ENCODE measurements around the gene SND1. TPM values are rescaled to one million over a fixed set of nuclear protein-coding genes. Genes with fewer than 3 reads are reported as not detected.

Gene SND1
- total RNA-seq, 1 experiment from 2014 or later, result 104 TPM

DNA sequence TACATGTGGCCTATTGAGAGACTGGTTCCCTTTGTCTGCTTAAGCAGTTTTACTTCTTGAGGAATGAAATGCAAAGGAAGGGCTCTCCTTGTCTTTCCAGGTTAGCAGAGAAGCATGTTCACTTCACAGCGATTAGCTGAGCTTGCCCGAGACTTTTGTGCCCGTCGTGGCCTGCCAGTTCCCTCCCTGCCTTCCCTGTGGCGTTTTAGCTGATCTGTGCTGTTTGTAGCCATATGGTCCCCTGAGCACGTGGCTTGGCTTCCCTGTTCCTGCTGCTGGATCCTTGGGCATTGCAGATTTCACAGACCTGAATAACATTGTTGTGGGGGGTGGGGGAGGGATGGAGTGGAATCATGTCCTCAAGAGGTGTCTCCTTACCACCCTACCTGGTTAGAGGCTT lies 61.8 kb downstream of the SND1 start:
- H3K9ac ChIP-seq (ENCODE audit: low read length), result no peak overlapping the region
- no peak for DNase-seq
- H2AFZ ChIP-seq (ENCODE audit: low read length), result no peak overlapping the region
- H3K27me3 ChIP-seq (ENCODE audit: low read length), result no peaks in the 10 kb centered on the region
- H3K9me3 ChIP-seq (ENCODE audit: low read length), result peaks cover 7% of the 10 kb centered on the region
- no peak overlapping the region for H3K4me3 ChIP-seq (ENCODE audit: low read length)
- peaks cover 69% of the 10 kb centered on the region for H3K36me3 ChIP-seq (ENCODE audit: insufficient read depth, low read length)
- H3K4me2 ChIP-seq (ENCODE audit: low read depth, low read length, poor library complexity, severe bottlenecking), result no peak overlapping the region
- H3K79me2 ChIP-seq (ENCODE audit: low read length), result peaks cover 97% of the 10 kb centered on the region
- H3K9me2 ChIP-seq (replicated peaks; ENCODE audit: insufficient read depth, low read length), result no peaks in the 10 kb centered on the region
- H4K20me1 ChIP-seq (ENCODE audit: insufficient read depth, low read depth, low read length), result no peaks in the 10 kb centered on the region
- H3K27ac ChIP-seq (ENCODE audit: low read length), result no peak overlapping the region
- peaks cover 24% of the 10 kb centered on the region for H3K4me1 ChIP-seq (ENCODE audit: low read length)

DNA sequence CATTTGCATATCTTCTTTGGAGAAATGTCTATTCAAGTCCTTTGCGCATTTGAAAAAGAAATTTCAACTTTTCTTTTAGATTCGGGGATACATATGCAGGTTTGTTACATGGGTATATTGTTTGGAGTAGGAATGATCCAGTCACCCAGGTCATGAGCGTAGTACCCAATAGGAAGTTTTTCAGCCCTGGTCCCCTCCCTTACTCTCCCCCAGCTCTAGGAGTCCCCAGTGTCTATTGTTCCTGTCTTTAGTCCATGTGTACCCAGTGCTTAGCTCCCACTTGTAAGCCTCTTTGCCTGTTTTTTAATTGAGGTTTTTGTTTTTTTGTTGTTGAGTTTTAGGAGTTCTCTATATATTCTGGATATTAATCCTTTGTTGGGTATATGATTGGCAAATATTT lies 63.3 kb downstream of the SND1 start:
- Histone ChIP-seq H3K4me2 (ENCODE audit: low read depth, low read length, poor library complexity, severe bottlenecking) (no peak overlapping the region), H3K27me3 (ENCODE audit: low read length) (no peaks in the 10 kb centered on the region), H4K20me1 (ENCODE audit: insufficient read depth, low read depth, low read length) (no peaks in the 10 kb centered on the region), H2AFZ (ENCODE audit: low read length) (no peak overlapping the region), H3K9me3 (ENCODE audit: low read length) (peaks cover 7% of the 10 kb centered on the region), H3K4me1 (ENCODE audit: low read length) (peaks cover 15% of the 10 kb centered on the region), H3K36me3 (ENCODE audit: insufficient read depth, low read length) (peaks cover 57% of the 10 kb centered on the region), H3K27ac (ENCODE audit: low read length) (no peak overlapping the region), H3K9ac (ENCODE audit: low read length) (no peak overlapping the region), H3K9me2 (replicated peaks; ENCODE audit: insufficient read depth, low read length) (no peaks in the 10 kb centered on the region), H3K79me2 (ENCODE audit: low read length) (peaks cover 97% of the 10 kb centered on the region), H3K4me3 (ENCODE audit: low read length) (no peak overlapping the region)
- DNase-seq, result no peak

DNA sequence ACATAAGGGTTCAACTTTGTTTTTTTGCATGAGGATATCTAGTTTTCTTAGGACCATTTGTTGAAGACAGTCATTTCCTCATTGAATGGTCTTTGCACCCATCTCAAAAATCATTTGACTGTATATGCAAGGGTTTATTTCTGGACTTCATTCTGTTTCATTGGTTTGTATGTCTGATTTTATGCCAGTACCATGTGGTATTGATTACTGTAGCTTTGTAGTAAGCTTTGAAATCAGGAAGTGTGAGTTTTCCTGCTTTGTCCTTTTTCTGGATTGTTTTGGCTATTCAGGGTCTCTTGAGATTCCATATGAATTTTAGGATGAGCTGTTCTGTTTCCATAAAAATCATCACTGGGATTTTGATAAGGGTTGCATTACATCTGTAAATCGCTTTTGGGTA lies 63.9 kb downstream of the SND1 start:
- no peaks in the 10 kb centered on the region for H3K9me2 ChIP-seq (replicated peaks; ENCODE audit: insufficient read depth, low read length)
- no peaks in the 10 kb centered on the region for H4K20me1 ChIP-seq (ENCODE audit: insufficient read depth, low read depth, low read length)

DNA sequence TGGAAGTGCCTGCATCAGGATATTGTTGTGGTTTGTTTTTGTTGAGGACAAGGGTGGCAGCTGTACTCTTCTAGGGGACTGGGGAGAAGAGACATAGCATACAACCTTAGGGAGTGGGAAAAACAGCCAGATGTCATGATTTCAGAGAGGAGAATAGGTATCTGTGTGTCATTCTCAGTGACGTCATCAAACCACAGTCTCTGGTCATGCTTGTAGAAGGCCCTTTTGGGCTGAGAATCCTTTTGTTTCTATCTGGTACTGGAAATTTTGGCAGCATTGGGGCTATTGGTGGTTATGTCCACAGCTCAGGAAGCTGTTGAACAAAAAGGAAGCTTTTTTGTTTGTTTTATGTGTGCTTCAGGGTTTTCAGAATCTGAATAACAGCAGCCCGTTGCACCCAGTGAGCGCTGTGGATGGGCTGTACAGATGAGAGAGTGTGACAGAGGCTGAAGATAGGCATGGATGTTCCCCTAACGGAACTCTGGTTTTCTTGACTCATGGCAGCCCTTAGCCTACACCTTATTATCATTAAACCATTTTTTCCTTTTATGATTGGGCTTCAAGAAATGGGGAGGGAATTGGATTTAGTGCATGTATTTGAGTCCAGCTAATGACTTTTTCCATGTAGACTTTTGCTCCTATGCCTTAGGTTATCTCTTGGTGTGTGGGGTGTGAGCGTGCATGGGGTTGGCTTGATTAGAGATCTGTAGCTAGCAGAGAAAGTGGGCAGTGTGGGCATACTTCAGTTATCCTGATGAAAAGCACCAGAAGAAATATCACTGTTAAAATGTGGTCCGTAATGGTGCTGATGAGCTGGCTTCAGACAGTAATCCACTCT lies 65.7 kb downstream of the SND1 start:
- H4K20me1 ChIP-seq (ENCODE audit: insufficient read depth, low read depth, low read length), result no peaks in the 10 kb centered on the region
- H3K27ac ChIP-seq (ENCODE audit: low read length), result no peak overlapping the region
- H3K36me3 ChIP-seq (ENCODE audit: insufficient read depth, low read length), result peaks cover 50% of the 10 kb centered on the region
- no peak for DNase-seq
- no peaks in the 10 kb centered on the region for H3K9me3 ChIP-seq (ENCODE audit: low read length)
- peaks cover 14% of the 10 kb centered on the region for H3K4me1 ChIP-seq (ENCODE audit: low read length)
- no peak overlapping the region for H3K4me3 ChIP-seq (ENCODE audit: low read length)
- H3K4me2 ChIP-seq (ENCODE audit: low read depth, low read length, poor library complexity, severe bottlenecking), result no peak overlapping the region
- H3K9me2 ChIP-seq (replicated peaks; ENCODE audit: insufficient read depth, low read length), result no peaks in the 10 kb centered on the region
- H3K9ac ChIP-seq (ENCODE audit: low read length), result no peak overlapping the region
- H3K27me3 ChIP-seq (ENCODE audit: low read length), result no peaks in the 10 kb centered on the region
- peaks cover 92% of the 10 kb centered on the region for H3K79me2 ChIP-seq (ENCODE audit: low read length)
- no peak overlapping the region for H2AFZ ChIP-seq (ENCODE audit: low read length)

More for the DNA sequence above, 63.9 kb downstream of the SND1 start:
- peaks cover 14% of the 10 kb centered on the region for H3K4me1 ChIP-seq (ENCODE audit: low read length)
- H3K4me3 ChIP-seq (ENCODE audit: low read length), result no peak overlapping the region
- DNase-seq, result no peak
- peaks cover 6% of the 10 kb centered on the region for H3K9me3 ChIP-seq (ENCODE audit: low read length)
- no peak overlapping the region for H3K9ac ChIP-seq (ENCODE audit: low read length)
- peaks cover 57% of the 10 kb centered on the region for H3K36me3 ChIP-seq (ENCODE audit: insufficient read depth, low read length)
- no peak overlapping the region for H2AFZ ChIP-seq (ENCODE audit: low read length)
- H3K79me2 ChIP-seq (ENCODE audit: low read length), result peaks cover 98% of the 10 kb centered on the region
- H3K27me3 ChIP-seq (ENCODE audit: low read length), result no peaks in the 10 kb centered on the region
- H3K27ac ChIP-seq (ENCODE audit: low read length), result no peak overlapping the region
- no peak overlapping the region for H3K4me2 ChIP-seq (ENCODE audit: low read depth, low read length, poor library complexity, severe bottlenecking)

DNA sequence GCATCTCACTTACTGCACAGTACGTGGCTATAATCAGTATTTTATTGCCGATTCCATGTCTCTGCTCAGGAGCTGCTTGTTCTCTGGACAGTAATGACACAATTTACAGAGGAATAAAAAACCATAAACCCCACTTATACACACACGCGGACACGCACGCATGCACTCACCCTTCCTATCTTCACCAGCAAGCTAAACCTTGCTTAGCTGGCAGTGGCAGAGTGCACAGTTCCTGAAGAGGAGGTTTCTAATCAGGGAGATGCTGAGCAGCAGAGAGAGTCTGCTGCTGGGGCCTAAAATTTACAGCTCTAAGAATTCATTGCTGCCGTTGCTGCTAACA lies 66.3 kb downstream of the SND1 start:
- no peaks in the 10 kb centered on the region for H4K20me1 ChIP-seq (ENCODE audit: insufficient read depth, low read depth, low read length)
- peaks cover 47% of the 10 kb centered on the region for H3K36me3 ChIP-seq (ENCODE audit: insufficient read depth, low read length)

DNA sequence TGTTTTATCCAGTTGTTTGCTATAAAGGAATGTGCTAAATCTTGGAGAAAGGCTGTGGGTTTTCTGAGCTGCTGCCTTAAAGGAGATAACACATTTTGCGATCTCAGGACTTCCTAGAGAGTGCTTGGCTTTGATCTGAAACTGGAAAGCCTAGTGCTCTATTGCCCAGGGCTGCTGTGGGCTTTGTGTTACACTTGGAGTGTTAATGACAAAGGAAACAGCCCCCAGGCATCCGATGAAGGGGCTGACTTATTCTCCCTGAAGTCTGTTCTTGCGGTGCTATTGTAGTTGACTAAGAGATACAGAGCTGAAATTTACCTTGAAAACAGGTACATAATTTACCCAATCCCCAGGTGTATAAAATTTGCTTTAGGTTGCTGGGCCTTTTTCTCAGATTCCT lies 74.5 kb downstream of the SND1 start:
- Histone ChIP-seq H3K9me2 (replicated peaks; ENCODE audit: insufficient read depth, low read length) (no peaks in the 10 kb centered on the region), H2AFZ (ENCODE audit: low read length) (no peak overlapping the region), H3K79me2 (ENCODE audit: low read length) (peaks cover 88% of the 10 kb centered on the region), H3K9me3 (ENCODE audit: low read length) (no peaks in the 10 kb centered on the region), H3K36me3 (ENCODE audit: insufficient read depth, low read length) (peaks cover 20% of the 10 kb centered on the region; the same call in 1 of the 2 replicates), H3K9ac (ENCODE audit: low read length) (no peak overlapping the region), H4K20me1 (ENCODE audit: insufficient read depth, low read depth, low read length) (no peaks in the 10 kb centered on the region), H3K27me3 (ENCODE audit: low read length) (no peaks in the 10 kb centered on the region), H3K27ac (ENCODE audit: low read length) (no peak overlapping the region), H3K4me2 (ENCODE audit: low read depth, low read length, poor library complexity, severe bottlenecking) (no peak overlapping the region), H3K4me3 (ENCODE audit: low read length) (no peak overlapping the region), H3K4me1 (ENCODE audit: low read length) (peaks cover 2% of the 10 kb centered on the region)
- DNase-seq, result no peak

More for the DNA sequence above, 66.3 kb downstream of the SND1 start:
- DNase-seq, result no peak
- no peak overlapping the region for H2AFZ ChIP-seq (ENCODE audit: low read length)
- no peak overlapping the region for H3K9ac ChIP-seq (ENCODE audit: low read length)
- no peaks in the 10 kb centered on the region for H3K27me3 ChIP-seq (ENCODE audit: low read length)
- H3K4me3 ChIP-seq (ENCODE audit: low read length), result no peak overlapping the region
- peaks cover 14% of the 10 kb centered on the region for H3K4me1 ChIP-seq (ENCODE audit: low read length)
- peaks cover 92% of the 10 kb centered on the region for H3K79me2 ChIP-seq (ENCODE audit: low read length)
- no peak overlapping the region for H3K27ac ChIP-seq (ENCODE audit: low read length)
- no peaks in the 10 kb centered on the region for H3K9me3 ChIP-seq (ENCODE audit: low read length)
- no peaks in the 10 kb centered on the region for H3K9me2 ChIP-seq (replicated peaks; ENCODE audit: insufficient read depth, low read length)
- H3K4me2 ChIP-seq (ENCODE audit: low read depth, low read length, poor library complexity, severe bottlenecking), result no peak overlapping the region

DNA sequence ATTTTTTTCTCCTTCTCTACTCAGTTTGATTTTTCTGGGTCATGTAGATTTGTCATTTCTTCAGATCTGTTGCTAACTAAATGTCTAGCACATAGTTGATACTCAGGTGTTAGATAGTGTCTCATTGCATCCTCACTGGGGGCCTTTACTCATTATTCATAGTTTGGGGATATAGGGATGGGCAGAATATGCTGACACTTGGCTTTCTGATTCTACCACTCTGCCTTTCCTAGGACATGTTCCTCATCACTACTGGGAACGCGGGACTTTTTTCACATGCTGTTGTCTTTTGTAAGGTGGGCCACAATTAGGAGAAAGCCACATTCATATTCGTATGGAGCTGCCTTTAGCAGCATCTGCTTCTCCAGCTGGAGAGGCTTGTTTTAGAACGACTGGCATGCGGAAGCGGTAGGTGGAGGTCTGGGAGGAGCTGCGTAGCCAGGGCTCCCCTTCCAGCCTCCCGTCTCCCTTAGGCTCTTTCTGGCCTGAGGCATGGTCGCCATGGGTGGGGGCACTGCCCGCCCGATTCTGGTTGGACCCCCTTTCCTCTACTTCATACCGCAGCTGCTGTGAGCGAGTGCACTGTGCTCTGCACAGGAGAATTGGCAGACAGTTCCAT lies 78.8 kb downstream of the SND1 start:
- DNase-seq, result no peak
- Histone ChIP-seq H3K9ac (ENCODE audit: low read length) (no peak overlapping the region), H3K36me3 (ENCODE audit: insufficient read depth, low read length) (peaks cover 15% of the 10 kb centered on the region; the same call in 1 of the 2 replicates), H2AFZ (ENCODE audit: low read length) (no peak overlapping the region), H3K79me2 (ENCODE audit: low read length) (peaks cover 92% of the 10 kb centered on the region), H3K4me2 (ENCODE audit: low read depth, low read length, poor library complexity, severe bottlenecking) (no peak overlapping the region), H3K27me3 (ENCODE audit: low read length) (no peaks in the 10 kb centered on the region), H3K9me2 (replicated peaks; ENCODE audit: insufficient read depth, low read length) (no peaks in the 10 kb centered on the region), H3K4me3 (ENCODE audit: low read length) (no peak overlapping the region), H4K20me1 (ENCODE audit: insufficient read depth, low read depth, low read length) (no peaks in the 10 kb centered on the region), H3K27ac (ENCODE audit: low read length) (no peak overlapping the region), H3K4me1 (ENCODE audit: low read length) (peaks cover 28% of the 10 kb centered on the region), H3K9me3 (ENCODE audit: low read length) (no peaks in the 10 kb centered on the region)

DNA sequence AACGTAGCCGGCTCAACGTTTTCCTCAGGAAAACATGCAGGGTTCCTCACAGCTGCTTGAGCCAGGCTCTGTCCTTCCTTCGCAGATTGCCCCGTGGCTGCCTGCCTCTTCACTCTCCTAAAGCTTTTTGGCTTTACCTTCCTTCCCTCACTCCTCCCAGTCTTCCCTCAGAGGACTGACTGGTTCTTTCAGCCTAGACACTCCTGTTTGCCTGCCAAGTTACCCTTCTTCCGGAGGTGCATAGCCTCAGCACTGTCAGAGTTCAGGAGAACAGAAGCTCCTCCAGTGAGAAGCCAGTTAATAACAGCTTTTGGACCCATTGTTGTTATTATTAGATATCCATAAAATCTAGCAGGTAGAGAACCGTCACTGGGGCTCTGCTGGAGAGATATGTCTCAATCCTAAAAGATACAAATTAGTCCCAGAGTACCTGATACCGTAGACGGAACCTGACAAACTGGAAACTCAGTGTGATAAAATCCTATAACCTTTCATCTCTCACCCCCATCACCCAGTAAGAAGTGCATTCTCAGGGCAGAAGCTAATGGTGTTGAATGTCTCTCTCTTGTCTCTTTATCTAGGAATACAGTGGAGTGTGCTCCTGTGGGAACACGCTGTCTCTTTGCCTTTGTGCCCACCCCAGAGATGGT lies 79.6 kb downstream of the SND1 start:
- Histone ChIP-seq H3K4me3 (ENCODE audit: low read length) (no peak overlapping the region), H3K36me3 (ENCODE audit: insufficient read depth, low read length) (peaks cover 15% of the 10 kb centered on the region; the same call in 1 of the 2 replicates), H3K9ac (ENCODE audit: low read length) (no peak overlapping the region), H3K27me3 (ENCODE audit: low read length) (no peaks in the 10 kb centered on the region), H4K20me1 (ENCODE audit: insufficient read depth, low read depth, low read length) (no peaks in the 10 kb centered on the region), H3K9me2 (replicated peaks; ENCODE audit: insufficient read depth, low read length) (no peaks in the 10 kb centered on the region), H3K79me2 (ENCODE audit: low read length) (peaks cover 93% of the 10 kb centered on the region), H3K4me2 (ENCODE audit: low read depth, low read length, poor library complexity, severe bottlenecking) (no peak overlapping the region), H2AFZ (ENCODE audit: low read length) (no peak overlapping the region), H3K27ac (ENCODE audit: low read length) (no peak overlapping the region), H3K9me3 (ENCODE audit: low read length) (no peaks in the 10 kb centered on the region), H3K4me1 (ENCODE audit: low read length) (peaks cover 28% of the 10 kb centered on the region)
- no peak for DNase-seq
